ENCODE measurements around the gene XPNPEP3.
"Not testable (repeated sequence)": the region's sequence is repeated elsewhere in the genome, so short reads cannot be mapped to it uniquely, and the experiment has no call there.

The XPNPEP3 gene

GRCh38 chr22:40856513-40857308 is at the start of gene XPNPEP3, which contains the start of gene ST13:
TSS of gene XPNPEP3 (plus strand) at chr22:40857148. CDS start at chr22:40857182, 34 bp downstream.
TSS of gene ST13 (minus strand) at chr22:40856639. CDS start at chr22:40856540, 99 bp downstream.
- in situ Hi-C loops (cut with MboI; ENCODE audit: low sequenced_read_pairs): no loop called here

GRCh38 chr22:40808018-40808841 is 48.7 kb upstream of the XPNPEP3 start:
- in situ Hi-C loops (cut with MboI; ENCODE audit: low sequenced_read_pairs): no loop called here

GRCh38 chr22:40813912-40814315 is 43.0 kb upstream of the XPNPEP3 start:
- in situ Hi-C loops (cut with MboI; ENCODE audit: low sequenced_read_pairs): no loop called here

GRCh38 chr22:40817737-40818136 is 39.2 kb upstream of the XPNPEP3 start:
- in situ Hi-C loops (cut with MboI; ENCODE audit: low sequenced_read_pairs): no loop called here

GRCh38 chr22:40818192-40818746 is 38.7 kb upstream of the XPNPEP3 start:
- in situ Hi-C loops (cut with MboI; ENCODE audit: low sequenced_read_pairs): no loop called here

GRCh38 chr22:40818747-40819598 is 38.0 kb upstream of the XPNPEP3 start, which contains the start of gene SLC25A17:
TSS of gene SLC25A17 (minus strand) at chr22:40819346. CDS start at chr22:40819248, 98 bp downstream.
- in situ Hi-C loops (cut with MboI; ENCODE audit: low sequenced_read_pairs): no loop called here

- in situ Hi-C loops (cut with MboI; ENCODE audit: low sequenced_read_pairs): no loop called here
Measured at GRCh38 chr22:40819599-40820140, 37.3 kb upstream of the XPNPEP3 start.

GRCh38 chr22:40823426-40823825 is 33.5 kb upstream of the XPNPEP3 start:
- in situ Hi-C loops (cut with MboI; ENCODE audit: low sequenced_read_pairs): no loop called here

- in situ Hi-C loops (cut with MboI; ENCODE audit: low sequenced_read_pairs): not testable (repeated sequence)
Measured at GRCh38 chr22:40826292-40826691, 30.7 kb upstream of the XPNPEP3 start.

GRCh38 chr22:40826984-40827741 is 29.8 kb upstream of the XPNPEP3 start:
- in situ Hi-C loops (cut with MboI; ENCODE audit: low sequenced_read_pairs): no loop called here

GRCh38 chr22:40829131-40829530 is 27.8 kb upstream of the XPNPEP3 start:
- in situ Hi-C loops (cut with MboI; ENCODE audit: low sequenced_read_pairs): no loop called here

GRCh38 chr22:40834619-40835018 is 22.3 kb upstream of the XPNPEP3 start:
- in situ Hi-C loops (cut with MboI; ENCODE audit: low sequenced_read_pairs): no loop called here

- in situ Hi-C loops (cut with MboI; ENCODE audit: low sequenced_read_pairs): no loop called here
Measured at GRCh38 chr22:40838486-40838885, 18.5 kb upstream of the XPNPEP3 start.

- in situ Hi-C loops (cut with MboI; ENCODE audit: low sequenced_read_pairs): no loop called here
Measured at GRCh38 chr22:40844951-40845350, 12.0 kb upstream of the XPNPEP3 start.

- in situ Hi-C loops (cut with MboI; ENCODE audit: low sequenced_read_pairs): not testable (repeated sequence)
Measured at GRCh38 chr22:40845816-40846215, 11.1 kb upstream of the XPNPEP3 start.

- in situ Hi-C loops (cut with MboI; ENCODE audit: low sequenced_read_pairs): no loop called here
Measured at GRCh38 chr22:40853333-40853732, 3.6 kb upstream of the XPNPEP3 start.

GRCh38 chr22:40853961-40854360 is 3.0 kb upstream of the XPNPEP3 start:
- in situ Hi-C loops (cut with MboI; ENCODE audit: low sequenced_read_pairs): no loop called here

- in situ Hi-C loops (cut with MboI; ENCODE audit: low sequenced_read_pairs): no loop called here
Measured at GRCh38 chr22:40855071-40855978, 1.6 kb upstream of the XPNPEP3 start.
